Glutamatergic neuron (in vitro differentiated cells): Measurements from ENCODE around the gene PIK3C2G. TPM values are rescaled to one million over a fixed set of nuclear protein-coding genes. Genes with fewer than 3 reads are reported as not detected.

Experiments
- DNase-seq: peaks from one replicate; pipeline ENCODE4 v3.0.0; 2022
- H3K27ac Mint-ChIP-seq: one replicate; pipeline ENCODE4 v1.8.0; 2020; ENCODE audit warnings: mild to moderate bottlenecking, mixed read lengths, inconsistent platforms; ENCODE audit not compliant: unreplicated experiment
- H3K27me3 Mint-ChIP-seq: one replicate; pipeline ENCODE4 v1.8.0; 2020; ENCODE audit warnings: mild to moderate bottlenecking, moderate library complexity, mixed read lengths, inconsistent platforms; ENCODE audit not compliant: unreplicated experiment
- H3K36me3 Mint-ChIP-seq: one replicate; pipeline ENCODE4 v1.8.0; 2020; ENCODE audit warnings: mild to moderate bottlenecking, mixed read lengths, inconsistent platforms; ENCODE audit not compliant: unreplicated experiment
- H3K4me1 Mint-ChIP-seq: one replicate; pipeline ENCODE4 v1.8.0; 2020; ENCODE audit warnings: mild to moderate bottlenecking, low read depth, mixed read lengths, inconsistent platforms; ENCODE audit not compliant: unreplicated experiment
- H3K4me3 Mint-ChIP-seq: one replicate; pipeline ENCODE4 v1.8.0; 2020; ENCODE audit warnings: mild to moderate bottlenecking, mixed read lengths, inconsistent platforms; ENCODE audit not compliant: unreplicated experiment
- H3K9me3 Mint-ChIP-seq: one replicate; pipeline ENCODE4 v1.8.0; 2020; ENCODE audit warnings: mild to moderate bottlenecking, moderate library complexity, mixed read lengths, inconsistent platforms; ENCODE audit not compliant: unreplicated experiment
- total RNA-seq: library from RNA; stranded (reverse); fragmentation: NEBNext Ultra II Directional; extraction: Animal tissue kit (Norgen Biotek cat#: 25700); gene quantifications from one replicate; pipeline ENCODE4 v1.2.1, GENCODE V29; 2021; ENCODE audit not compliant: unreplicated experiment
- TF ChIP-seq, protein P1 (sequence below): fragments of 200-600 bp; sonication (generic); IDR thresholded peaks from one replicate; pipeline ENCODE4 v1.5.0; 2021; ENCODE audit not compliant: partially characterized antibody, unreplicated experiment

Gene PIK3C2G
- total RNA-seq, 1 donor from 2014 or later: not detected

DNA sequence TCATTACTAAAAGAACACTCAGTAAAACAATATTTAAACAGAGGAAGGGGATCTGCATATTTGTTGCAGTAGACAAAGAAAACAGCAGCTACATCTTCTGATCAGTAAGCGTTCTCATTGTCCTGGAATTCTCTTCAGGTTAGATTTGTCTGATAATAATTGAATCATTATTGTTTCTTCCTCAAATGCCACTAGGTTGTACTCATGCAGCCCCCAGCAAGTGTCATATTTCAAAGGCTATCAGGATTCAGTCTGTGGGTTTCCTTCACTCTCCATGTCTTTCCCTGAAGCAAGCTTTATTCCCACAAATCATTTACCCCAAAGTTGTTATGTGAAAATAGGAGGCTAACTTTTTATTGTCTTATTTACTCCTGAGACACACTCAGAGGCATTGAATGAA is 14.7 kb downstream of the PIK3C2G start:
- no peaks in the 10 kb centered on the region for H3K36me3 Mint-ChIP-seq
- no peak overlapping the region for H3K27ac Mint-ChIP-seq
- peaks cover 9% of the 10 kb centered on the region for H3K4me1 Mint-ChIP-seq
- TF ChIP-seq, protein P1, sequence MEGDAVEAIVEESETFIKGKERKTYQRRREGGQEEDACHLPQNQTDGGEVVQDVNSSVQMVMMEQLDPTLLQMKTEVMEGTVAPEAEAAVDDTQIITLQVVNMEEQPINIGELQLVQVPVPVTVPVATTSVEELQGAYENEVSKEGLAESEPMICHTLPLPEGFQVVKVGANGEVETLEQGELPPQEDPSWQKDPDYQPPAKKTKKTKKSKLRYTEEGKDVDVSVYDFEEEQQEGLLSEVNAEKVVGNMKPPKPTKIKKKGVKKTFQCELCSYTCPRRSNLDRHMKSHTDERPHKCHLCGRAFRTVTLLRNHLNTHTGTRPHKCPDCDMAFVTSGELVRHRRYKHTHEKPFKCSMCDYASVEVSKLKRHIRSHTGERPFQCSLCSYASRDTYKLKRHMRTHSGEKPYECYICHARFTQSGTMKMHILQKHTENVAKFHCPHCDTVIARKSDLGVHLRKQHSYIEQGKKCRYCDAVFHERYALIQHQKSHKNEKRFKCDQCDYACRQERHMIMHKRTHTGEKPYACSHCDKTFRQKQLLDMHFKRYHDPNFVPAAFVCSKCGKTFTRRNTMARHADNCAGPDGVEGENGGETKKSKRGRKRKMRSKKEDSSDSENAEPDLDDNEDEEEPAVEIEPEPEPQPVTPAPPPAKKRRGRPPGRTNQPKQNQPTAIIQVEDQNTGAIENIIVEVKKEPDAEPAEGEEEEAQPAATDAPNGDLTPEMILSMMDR: no peak
- H3K9me3 Mint-ChIP-seq: peaks cover 1% of the 10 kb centered on the region
- DNase-seq: no peak
- no peaks in the 10 kb centered on the region for H3K27me3 Mint-ChIP-seq
- no peak overlapping the region for H3K4me3 Mint-ChIP-seq

DNA sequence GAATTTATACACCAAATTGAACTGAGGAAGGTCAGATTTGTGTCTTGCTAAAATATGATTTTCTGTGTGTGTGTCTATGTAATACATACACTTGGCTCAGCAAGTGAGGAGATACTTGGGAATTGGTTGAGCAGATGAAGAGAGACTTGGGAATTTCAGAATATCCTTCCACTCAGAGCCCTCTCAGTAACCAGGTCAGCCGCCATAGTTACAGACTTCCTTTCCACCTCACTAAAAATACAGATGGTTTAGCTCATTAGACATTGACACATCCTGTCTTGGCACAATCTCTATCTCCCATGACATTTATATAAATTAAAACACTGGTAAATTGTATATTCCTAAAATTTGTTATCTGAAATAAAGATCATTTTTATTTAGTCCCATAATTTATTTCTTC is 15.9 kb downstream of the PIK3C2G start:
- TF ChIP-seq, protein P1: no peak
- H3K27me3 Mint-ChIP-seq: no peaks in the 10 kb centered on the region
- H3K4me3 Mint-ChIP-seq: no peak overlapping the region
- no peak for DNase-seq
- H3K9me3 Mint-ChIP-seq: peaks cover 1% of the 10 kb centered on the region
- peaks cover 9% of the 10 kb centered on the region for H3K4me1 Mint-ChIP-seq
- no peak overlapping the region for H3K27ac Mint-ChIP-seq
- no peaks in the 10 kb centered on the region for H3K36me3 Mint-ChIP-seq

DNA sequence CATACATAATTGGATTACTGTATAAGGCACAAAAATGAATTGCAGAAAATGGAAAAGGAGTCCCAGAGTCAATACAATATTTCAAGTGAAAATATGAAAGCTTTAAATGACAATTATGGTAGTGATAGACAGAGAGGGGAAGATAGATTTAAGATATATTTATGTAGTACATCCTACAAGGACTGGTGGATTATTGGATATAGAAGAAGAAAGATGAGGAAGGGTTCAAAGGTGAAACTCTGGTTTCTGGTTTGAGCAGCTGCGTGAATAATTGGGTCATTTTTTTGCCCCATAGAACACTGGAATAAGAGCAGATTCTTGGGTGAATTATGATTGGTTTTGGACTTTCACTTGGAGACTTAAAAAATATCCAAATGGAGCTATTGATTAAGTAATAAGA is 19.4 kb downstream of the PIK3C2G start:
- DNase-seq: no peak
- Mint-ChIP-seq H3K36me3 (no peaks in the 10 kb centered on the region), H3K4me1 (peaks cover 15% of the 10 kb centered on the region), H3K9me3 (no peaks in the 10 kb centered on the region), H3K4me3 (no peak overlapping the region), H3K27ac (no peak overlapping the region), H3K27me3 (no peaks in the 10 kb centered on the region)
- TF ChIP-seq, protein P1: no peak

DNA sequence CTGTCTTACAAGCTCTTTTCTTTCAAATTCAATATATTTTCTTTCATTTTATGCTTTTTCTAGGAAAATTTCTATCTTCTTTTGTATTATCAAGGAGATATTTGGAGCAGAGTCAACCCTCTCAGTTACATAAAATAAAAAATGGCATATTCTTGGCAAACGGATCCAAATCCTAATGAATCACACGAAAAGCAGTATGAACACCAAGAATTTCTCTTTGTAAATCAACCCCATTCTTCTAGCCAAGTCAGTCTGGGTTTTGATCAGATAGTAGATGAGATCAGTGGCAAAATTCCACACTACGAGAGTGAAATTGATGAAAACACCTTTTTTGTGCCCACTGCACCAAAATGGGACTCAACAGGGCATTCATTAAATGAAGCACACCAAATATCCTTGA is 20.6 kb downstream of the PIK3C2G start:
- Mint-ChIP-seq H3K27ac (no peak overlapping the region), H3K36me3 (no peaks in the 10 kb centered on the region), H3K4me3 (no peak overlapping the region), H3K9me3 (no peaks in the 10 kb centered on the region), H3K27me3 (no peaks in the 10 kb centered on the region), H3K4me1 (peaks cover 11% of the 10 kb centered on the region)
- DNase-seq: no peak
- TF ChIP-seq, protein P1: no peak

DNA sequence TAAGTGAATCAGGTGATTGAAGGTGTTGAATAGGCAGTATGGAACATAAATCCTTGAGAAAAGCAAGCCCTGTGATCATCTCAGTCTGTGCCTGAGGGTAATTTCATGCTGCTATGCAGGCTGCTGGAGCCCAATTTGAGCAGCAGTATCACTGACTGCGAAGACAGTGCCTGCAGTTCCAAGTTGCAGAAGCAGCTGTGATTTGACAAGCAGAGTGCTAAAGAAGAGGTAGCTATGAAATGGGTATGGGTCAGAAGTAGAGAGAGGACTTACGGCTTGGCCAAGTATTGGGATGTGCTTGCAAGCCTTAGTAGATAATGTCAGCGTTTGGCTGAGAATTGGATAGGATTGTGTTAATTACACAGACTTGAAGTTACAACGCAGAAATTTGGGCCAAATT is 22.5 kb downstream of the PIK3C2G start:
- no peak for DNase-seq
- Mint-ChIP-seq H3K4me3 (no peak overlapping the region), H3K4me1 (peaks cover 7% of the 10 kb centered on the region), H3K36me3 (no peaks in the 10 kb centered on the region), H3K27me3 (no peaks in the 10 kb centered on the region), H3K27ac (no peak overlapping the region), H3K9me3 (no peaks in the 10 kb centered on the region)
- TF ChIP-seq, protein P1: no peak
